K562 (cell line): Measurements from ENCODE around the gene BMP6. TPM values are rescaled to one million over a fixed set of nuclear protein-coding genes. Genes with fewer than 3 reads are reported as not detected.

Experiments used
- CHD7 ChIP-seq: fragments of 200-600 bp; sonication (generic); IDR thresholded peaks from one replicate; pipeline ENCODE4 v1.6.1; 2012; ENCODE audit warnings: mild to moderate bottlenecking, low read depth, low read length, inconsistent platforms
- MAFG ChIP-seq: fragments of 450-650 bp; conservative IDR thresholded peaks from 2 replicates; pipeline ENCODE4 v1.6.1; 2016; ENCODE audit warnings: missing genetic modification characterization, missing compliant biosample characterization
- TBL1XR1 ChIP-seq, 2 experiments: IDR thresholded peaks; 2 replicates each; pipeline ENCODE4 v1.6.1; 2012; ENCODE audit warnings: improper control_type of control experiment in 2 of 2, low read length in 2 of 2, mild to moderate bottlenecking in 1 of 2
- ZHX1 ChIP-seq: fragments of 150-350 bp; conservative IDR thresholded peaks from 2 replicates; pipeline ENCODE4 v1.6.1; 2014; ENCODE audit warnings: low read length
- ZNF134 ChIP-seq: fragments of 250-450 bp; sonication (Bioruptor Pico); conservative IDR thresholded peaks from 2 replicates; pipeline ENCODE4 v1.4.0; 2020
- polyA plus RNA-seq, 8 experiments: library from polyadenylated mRNA; depleted of rRNA in 4 of 8; stranded (reverse) in 5 of 8; unstranded in 3 of 8; fragments of >200 nt; fragmentation: Nextera tagmentation in 2 of 8; fragmentation: Illumina TruSeq in 1 of 8; extraction: Ambion mirVana in 2 of 8; extraction: Trizol in 1 of 8; gene quantifications; 2 replicates each; pipeline versions ENCODE4 v1.2.1 to v1.2.3, GENCODE V29; 2011 to 2014; ENCODE audit warnings: inconsistent platforms in 1 of 8, missing spikeins in 1 of 8
- total RNA-seq, 7 experiments: library from RNA; depleted of rRNA in 6 of 7; stranded (reverse); fragments of >200 nt in 6 of 7; fragmentation: Illumina TruSeq in 2 of 7; extraction: Trizol in 2 of 7; gene quantifications; 2 replicates each; pipeline versions ENCODE4 v1.2.1 to v1.2.3, GENCODE V29; 2011 to 2021; ENCODE audit warnings: low replicate concordance in 1 of 7

The BMP6 gene
- total and polyA plus RNA-seq, 9 of the 15 experiments (the other 6 are each of a cell fraction or from before 2014, with no cell fraction given) = 0.01 to 0.13 (median 0.06) TPM; not detected in 3

GRCh38 chr6:7697820-7698623 is 27.9 kb upstream of the BMP6 start (continued):
- TF ChIP-seq CHD7 (no peak), ZHX1 (no peak), TBL1XR1 (IDR thresholded peaks at IDR 0.05; ENCODE audit: low read length in 2 of 2) (peak in 1 of 2 experiments; percentile 75; a peak in 1 of 4 replicates), MAFG (tag) (no peak; the same call in 1 of the 2 replicates), ZNF134 (no peak)
